Right renal pelvis (tissue), 4 donors: ENCODE results near the gene PARP9. TPM values are rescaled to one million over a fixed set of nuclear protein-coding genes. Genes with fewer than 3 reads are reported as not detected.
"Not testable (repeated sequence)": the region's sequence is repeated elsewhere in the genome, so short reads cannot be mapped to it uniquely, and the experiment has no call there.

Source experiments
- DNase-seq, 4 donors: peaks; one replicate each; pipeline ENCODE4 v3.0.0-alpha.2; 2013; ENCODE audit warnings: low read depth in 4 of 4, low spot score in 3 of 4, missing footprints in 1 of 4
- polyA plus RNA-seq, 4 donors: library from polyadenylated mRNA; unstranded; fragments of 120-200 nt; gene quantifications; one replicate each; pipeline ENCODE4 v1.2.1, GENCODE V29; 2013; ENCODE audit not compliant: insufficient read length in 4 of 4

PARP9 gene
- polyA plus RNA-seq, 4 donors, result 12.6 to 18.6 (median 17.6) TPM

GRCh38 chr3:122577409-122578031, 13.4 kb upstream of the PARP9 start, which contains the start of gene PARP15:
Gene PARP15 (plus strand): TSS chr3:122577650. CDS start chr3:122577668, 18 bp downstream.
- DNase-seq, result no peak

- no peak for DNase-seq
Observed at GRCh38 chr3:122576174-122576940, 12.3 kb upstream of the PARP9 start.

DNA sequence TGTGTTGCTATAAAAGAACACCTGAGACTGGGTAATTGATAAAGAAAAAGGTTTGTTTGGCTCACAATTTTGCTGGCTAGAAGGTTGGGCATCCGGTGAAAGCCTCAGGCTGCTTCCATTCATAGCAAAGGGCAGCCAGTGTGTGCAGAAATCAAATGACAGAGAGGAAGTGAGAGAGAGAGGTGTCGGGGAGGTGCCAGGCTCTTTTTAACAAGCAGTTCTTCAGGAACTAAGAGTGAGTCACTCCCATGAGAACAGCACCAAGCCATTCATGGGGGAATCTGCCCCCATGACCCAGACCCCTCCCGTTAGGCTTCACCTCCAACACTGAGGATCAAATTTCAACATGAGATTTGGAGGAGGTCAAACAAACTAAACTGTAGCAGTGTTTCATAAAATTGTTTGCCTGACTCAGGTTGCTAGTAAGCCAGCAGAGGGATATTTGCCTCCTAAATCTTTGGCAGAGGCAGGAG, 8.9 kb upstream of the PARP9 start:
- DNase-seq, result no peak

DNA sequence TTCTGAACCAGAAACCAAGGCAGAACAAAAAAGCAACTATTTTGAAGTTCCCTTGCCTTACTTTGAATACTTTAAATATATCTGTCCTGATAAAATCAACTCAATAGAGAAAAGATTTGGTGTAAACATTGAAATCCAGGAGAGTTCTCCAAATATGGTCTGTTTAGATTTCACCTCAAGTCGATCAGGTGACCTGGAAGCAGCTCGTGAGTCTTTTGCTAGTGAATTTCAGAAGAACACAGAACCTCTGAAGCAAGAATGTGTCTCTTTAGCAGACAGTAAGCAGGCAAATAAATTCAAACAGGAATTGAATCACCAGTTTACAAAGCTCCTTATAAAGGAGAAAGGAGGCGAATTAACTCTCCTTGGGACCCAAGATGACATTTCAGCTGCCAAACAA, 4.7 kb upstream of the PARP9 start:
- no peak for DNase-seq

- not testable (repeated sequence) for DNase-seq
Observed at GRCh38 chr3:122568131-122568530, 4.0 kb upstream of the PARP9 start.

- no peak for DNase-seq
Observed at GRCh38 chr3:122563717-122564025, 429 bp downstream of the PARP9 start.

GRCh38 chr3:122562923-122563716, 980 bp downstream of the PARP9 start:
- no peak for DNase-seq

DNA sequence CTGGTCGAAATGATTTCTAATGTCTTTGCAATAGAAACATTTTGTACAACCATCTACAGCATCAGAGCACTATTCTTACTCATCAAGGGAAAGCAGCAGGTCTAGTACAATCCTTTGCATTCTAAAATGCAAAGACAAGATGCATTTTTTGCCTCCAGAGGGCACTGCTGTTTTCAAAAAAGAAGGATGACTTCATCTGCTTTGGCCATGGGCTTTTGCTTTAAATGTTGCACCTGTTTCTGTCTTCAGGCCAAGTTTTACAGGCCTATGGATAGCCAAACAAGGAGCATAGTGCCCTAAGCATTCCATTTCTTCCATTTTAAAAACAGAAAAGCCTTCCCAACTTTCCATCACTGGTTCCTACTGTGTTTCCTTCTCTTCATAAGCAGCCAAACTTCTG, 3.4 kb downstream of the PARP9 start:
- peak; percentile 48 to 67 (median 52) for DNase-seq

- DNase-seq, result no peak
Observed at GRCh38 chr3:122559906-122560305, 4.2 kb downstream of the PARP9 start.

GRCh38 chr3:122558605-122559004, 5.5 kb downstream of the PARP9 start:
- no peak for DNase-seq

GRCh38 chr3:122557356-122557755, 6.7 kb downstream of the PARP9 start:
- no peak for DNase-seq

DNA sequence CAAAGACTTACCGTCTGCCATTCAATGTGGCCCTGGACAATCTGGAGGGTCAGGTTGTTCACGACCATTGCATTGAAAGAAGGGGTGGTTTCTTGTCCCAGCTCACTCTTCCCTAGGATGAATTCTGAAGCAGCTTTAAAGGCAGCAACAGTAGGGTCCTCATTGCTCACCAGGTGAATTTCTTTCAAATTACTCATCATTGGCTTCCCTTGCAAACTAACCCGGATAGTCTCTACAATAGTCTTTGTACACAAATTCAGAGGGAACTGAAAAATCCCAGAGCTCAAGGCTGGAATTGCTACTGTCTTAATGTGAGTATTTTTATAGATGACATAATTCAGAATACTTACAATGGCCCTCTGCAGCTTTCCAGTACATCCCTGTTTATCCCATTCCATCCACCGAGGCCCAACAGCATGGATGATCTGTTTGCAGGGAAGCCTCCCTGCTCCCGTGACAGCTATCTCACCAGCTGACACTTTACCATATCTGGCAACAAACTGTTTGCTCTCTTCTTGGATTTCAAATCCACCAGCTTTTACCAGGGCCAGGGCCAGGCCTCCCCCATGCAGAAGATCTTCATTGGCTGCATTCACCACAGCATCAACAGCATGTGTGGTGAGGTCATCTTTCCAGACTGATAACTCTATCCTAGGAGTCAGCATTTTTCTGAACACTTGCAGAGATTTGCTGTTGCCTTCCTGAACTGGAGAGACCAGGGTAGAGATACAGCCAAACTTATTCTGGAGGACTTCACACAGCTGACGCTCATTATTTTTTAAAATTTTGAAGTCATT, 8.6 kb downstream of the PARP9 start:
- DNase-seq, result no peak

GRCh38 chr3:122553171-122553570, 10.9 kb downstream of the PARP9 start:
- DNase-seq, result no peak

- no peak for DNase-seq
Observed at GRCh38 chr3:122548619-122549018, 15.5 kb downstream of the PARP9 start.

DNA sequence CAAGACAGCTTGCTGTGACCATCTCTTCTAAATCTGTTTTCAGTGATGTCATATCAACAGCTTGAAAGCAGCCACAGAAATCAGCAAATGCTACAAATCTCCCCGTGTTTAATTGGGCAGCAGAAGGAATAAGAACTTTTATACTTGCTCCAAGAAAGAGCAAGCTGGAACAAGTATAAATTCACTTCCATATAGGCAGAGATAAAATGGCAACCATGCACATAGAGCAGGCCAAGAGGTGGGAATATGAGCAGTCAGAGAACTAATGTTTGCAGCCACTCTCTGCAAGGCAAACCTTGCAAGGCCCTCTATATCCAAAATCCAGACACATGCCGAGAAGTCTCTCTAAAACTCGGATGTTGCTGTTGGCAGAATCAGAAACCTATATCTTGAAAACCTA, 16.0 kb downstream of the PARP9 start:
- DNase-seq, result no peak

DNA sequence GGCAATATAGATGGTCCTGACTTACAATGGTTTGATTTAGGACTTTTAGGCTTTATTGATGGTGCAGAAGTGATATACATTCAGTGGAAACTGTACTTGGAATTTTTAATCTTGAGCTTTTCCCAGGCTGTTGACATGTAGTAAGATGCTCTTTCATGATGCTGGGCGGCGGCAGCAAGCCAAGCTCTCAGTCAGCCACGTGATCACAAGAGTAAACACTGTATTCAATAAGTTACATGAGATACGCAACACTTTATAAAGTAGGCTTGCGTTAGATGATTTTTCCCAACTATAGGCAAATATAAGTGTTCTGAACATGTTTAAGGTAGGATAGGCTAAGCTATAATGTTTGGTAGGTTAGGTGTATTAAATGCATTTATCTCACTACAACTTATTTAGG, 17.9 kb downstream of the PARP9 start:
- no peak for DNase-seq

- DNase-seq, result no peak
Observed at GRCh38 chr3:122538956-122539490, 25.1 kb downstream of the PARP9 start.

DNA sequence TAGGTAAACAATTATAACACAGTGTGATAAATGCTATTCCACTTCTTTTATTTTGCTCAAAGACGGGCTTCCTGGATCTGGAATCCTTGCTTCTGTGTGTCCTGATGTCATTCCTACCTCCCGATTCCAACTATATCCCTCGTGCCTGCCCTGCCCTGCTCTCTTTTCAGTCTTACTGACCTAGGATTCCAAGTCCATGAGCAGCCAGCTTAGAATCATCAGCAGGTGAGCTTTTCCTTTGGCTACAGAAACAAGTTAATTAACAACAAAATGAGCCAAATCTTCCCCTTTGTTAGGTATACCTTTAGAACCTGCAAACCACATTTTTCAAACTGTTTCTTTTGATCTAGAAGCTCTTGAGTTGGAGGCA, 27.5 kb downstream of the PARP9 start:
- no peak for DNase-seq

DNA sequence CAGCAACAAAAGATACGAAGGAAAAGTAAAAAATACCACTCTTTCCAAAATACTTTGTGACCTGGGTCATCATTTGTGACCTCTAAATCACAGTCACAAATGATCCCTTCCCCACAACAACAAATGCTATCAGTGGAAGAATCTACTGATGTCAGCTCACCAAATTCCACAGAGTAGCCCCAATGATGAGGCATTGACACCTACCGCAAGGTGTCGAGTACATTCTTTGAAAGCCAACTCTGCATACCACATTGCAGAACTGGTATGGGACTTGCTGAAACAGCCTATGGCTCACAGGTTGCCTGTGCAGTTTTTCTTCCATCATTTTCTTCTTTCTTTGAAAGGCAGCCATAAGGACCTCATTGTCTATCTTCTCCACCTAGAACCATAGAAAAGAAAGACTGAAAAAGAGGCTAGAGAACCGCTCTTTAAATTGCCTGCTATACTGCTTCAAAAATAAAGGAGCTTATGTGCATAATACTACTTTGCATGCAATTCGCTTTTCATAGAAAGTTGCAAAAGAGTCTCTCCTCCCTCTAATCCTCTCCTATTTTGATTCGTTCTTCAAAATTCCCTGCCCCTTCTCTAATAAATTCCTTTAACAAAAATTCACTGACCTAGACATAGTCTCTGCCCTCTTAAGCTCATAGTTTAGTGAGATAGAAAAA, 28.0 kb downstream of the PARP9 start:
- DNase-seq, result no peak

- no peak for DNase-seq
Observed at GRCh38 chr3:122533931-122534334, 30.2 kb downstream of the PARP9 start.
